HG02943 (cell line): Measurements from ENCODE around the gene AAR2.

Experiments
- ATAC-seq: cut with Tn5 transposase; IDR thresholded peaks from one replicate; pipeline ENCODE4 v1.9.1; 2021; ENCODE audit warnings: mild to moderate bottlenecking, low read depth, moderate library complexity; ENCODE audit not compliant: unreplicated experiment

The AAR2 gene, protein sequence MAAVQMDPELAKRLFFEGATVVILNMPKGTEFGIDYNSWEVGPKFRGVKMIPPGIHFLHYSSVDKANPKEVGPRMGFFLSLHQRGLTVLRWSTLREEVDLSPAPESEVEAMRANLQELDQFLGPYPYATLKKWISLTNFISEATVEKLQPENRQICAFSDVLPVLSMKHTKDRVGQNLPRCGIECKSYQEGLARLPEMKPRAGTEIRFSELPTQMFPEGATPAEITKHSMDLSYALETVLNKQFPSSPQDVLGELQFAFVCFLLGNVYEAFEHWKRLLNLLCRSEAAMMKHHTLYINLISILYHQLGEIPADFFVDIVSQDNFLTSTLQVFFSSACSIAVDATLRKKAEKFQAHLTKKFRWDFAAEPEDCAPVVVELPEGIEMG

DNA sequence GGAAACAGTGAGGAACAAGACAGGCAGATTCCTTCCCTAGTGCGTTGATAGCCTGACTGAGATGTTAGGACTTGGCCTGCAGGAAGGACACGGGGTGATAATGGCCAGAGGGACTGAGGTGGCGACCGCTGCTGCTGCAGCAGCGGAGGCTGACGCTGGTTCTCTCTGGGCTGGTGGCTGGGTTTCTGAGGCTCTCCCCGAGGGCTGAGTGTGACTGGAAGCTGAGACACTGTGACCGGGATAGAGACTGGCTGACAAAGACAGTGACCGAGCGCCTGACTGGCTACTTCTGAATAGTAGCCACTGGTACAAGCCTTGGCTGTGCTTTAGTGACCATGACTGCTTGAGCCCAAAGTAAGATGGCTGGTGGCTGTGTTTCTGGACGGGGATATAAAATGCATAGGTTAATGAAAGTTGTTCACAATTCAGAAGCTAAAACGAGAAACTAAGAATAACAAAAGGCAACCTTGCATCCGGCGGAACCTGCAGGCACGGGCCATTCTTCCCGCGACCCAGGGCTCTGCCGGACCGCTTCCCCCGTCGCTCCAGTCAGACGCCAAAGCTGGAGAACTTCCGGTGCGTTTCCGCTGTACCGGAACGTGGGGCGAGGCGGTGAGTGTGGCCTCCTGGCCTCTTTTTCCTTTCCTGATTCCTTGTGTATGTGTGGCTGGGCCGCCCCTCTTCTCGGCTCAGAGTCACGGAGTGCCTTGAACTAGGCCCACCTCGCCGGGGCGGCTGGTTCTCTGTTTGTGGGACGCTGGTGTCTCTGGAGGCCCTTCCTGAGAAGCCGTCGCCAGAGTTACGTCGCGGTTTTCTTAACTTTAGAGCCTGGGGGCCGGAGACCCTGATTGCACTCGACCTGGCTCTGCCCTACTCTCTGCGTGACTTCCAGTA, at the start of gene AAR2:
TSS of gene AAR2 (plus strand) at position 587 of the 894 bp plus-strand sequence. CDS start 3,391 bp downstream, outside the sequence.
- ATAC-seq: no peak

DNA sequence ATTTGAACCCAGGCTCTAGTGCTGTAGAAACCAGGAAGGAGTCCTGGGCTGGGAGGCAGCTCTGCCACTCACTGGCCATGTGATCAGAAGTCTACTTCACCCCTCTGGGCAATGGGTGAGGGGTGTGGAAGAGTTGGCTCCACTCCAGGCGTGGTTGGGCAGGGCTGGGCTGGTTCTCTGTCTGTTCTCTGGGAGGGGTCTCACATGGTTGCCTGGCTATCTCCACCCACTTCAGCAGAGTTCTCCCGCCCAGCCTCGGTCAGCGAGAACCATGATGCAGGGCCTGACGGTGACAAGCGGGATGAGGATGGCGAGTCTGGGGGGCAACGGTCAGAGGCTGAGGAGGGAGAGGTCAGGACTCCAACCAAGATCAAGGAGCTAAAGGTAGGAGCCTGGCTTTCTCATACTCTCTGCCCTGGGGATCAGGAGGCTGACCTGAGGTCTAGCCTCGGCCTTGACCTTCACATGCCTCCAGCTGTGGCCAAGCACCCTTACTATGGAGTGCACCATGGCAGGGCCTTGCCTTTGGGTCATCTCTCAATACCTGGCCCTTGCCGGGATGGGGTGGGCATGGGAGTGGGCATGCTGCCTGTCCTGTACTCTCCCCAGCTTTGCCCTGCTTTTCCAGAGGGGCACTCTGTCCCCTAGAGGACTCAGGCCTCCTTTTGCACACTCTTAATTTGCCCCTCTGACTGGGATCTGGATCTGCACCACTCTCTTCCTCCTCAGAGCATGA, 42.1 kb upstream of the AAR2 start:
- no peak for ATAC-seq

DNA sequence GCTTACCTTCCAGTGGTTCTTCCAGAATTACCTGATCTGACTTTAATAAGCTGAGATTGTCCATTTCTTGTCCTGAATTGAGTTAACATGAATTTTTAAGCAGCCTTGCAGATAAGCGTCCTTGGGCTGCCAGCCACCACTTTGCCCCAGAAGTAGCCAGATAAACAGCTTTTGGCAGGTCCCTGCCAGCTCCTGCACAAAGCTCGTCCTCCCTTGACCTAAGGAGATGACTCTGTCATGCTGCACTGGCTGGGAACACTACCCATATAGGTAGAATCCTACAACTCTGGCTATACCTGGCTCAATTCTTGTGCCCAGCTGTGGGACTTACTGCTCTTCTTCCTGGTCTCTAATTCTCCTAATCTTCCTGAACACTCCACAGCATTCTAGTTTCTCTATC, 39.6 kb upstream of the AAR2 start:
- ATAC-seq: no peak

DNA sequence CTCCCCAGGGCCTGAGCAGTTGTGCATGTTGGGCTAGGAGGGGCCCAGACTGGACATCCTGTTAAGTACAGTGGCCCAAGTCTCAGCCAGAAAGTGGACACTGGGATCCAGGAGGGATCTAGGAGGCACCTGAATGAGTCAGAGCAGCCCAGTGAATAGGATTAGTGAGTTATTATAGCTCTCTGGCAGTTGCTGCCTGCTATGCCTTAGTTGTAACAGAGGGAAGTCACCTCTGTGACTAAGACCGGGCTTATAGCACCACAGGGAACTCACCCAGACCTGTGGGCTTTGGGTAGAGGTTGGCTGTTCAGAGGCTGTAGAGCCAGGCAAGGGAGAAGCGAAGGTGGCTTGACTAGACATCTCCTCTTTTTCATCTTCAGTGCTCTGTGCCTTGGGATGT, 39.0 kb upstream of the AAR2 start:
- ATAC-seq: no peak

DNA sequence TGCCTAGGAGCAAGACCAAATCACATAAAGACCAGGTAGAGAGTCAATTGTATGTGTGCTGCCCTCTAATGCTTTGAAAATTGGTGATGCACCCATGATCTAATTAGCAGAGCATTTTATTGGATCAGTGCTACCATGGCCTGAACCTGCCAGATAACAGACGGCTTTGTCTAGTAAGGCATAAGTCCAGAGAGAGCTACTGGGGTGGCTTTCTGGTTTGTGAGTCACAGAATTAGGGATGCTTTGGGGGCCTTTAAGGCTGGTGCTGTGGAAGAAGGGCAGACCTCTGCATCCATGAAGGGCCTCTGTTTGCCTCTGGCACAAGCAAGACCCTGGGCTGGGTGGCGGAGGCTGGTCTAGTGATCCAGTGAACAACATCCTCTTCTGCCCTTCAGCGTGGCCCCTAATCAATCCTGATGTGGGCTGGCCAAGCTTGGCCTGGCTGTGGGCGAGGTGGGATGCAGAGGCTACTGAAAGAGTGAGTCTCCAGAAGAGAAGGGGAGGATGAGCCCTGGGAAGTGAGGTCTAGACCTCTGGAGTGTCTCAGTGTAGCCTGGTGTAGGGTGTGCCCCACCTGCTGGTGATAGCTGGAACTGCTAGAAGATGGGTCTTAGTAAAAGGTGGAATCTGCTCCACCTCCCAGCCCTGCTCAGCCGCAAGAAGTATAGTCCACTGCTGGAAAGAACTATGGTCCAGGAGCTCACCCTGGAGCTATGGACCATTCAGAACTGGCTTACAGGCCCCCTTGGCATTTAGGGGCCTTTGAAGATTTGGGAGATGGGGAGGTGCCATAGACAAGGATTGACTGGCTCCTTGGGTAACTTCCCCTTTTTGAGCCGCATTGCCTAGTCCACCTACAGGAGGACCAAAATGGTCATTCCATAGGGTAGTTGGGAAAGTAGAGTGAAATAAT, 36.7 kb upstream of the AAR2 start:
- no peak for ATAC-seq

DNA sequence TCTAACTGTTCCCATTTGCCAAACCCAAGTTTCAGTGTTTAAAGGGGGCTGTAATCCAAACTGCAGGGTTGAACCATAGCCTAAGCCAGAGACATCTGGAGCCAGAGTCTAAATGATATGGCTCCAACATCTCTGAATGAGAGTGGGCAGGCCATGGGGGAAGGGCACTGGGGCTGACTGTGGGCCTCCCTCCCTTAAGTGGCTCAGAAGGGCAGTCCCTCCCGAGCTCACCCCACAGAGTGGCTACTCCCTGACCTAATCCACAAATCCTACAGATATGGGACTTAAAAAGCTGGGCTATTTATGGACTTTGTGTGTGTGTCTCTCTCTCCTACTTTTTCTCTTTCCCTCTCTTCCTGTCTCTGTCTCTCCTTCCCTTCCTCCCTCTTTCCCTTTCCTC, 35.8 kb upstream of the AAR2 start:
- no peak for ATAC-seq

DNA sequence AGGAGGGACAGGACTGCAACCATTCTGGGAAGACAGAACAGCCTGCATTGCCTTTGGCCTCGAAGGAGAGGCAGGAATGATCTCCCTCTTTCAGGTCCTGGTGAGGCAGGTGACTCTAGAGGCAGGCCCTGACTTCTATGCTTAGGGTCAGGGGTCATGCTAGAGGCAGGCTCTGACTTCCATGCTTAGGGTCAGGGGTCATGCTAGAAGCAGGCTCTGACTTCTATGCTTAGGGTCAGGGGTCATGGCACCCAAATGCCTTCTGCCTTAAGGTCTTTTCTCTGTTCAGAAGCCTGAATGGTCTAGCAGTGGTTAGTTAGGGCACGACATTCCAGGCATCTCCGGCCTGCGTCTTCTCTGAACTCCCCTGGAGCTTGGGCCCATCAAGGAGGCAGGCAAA, 35.1 kb upstream of the AAR2 start:
- ATAC-seq: no peak

DNA sequence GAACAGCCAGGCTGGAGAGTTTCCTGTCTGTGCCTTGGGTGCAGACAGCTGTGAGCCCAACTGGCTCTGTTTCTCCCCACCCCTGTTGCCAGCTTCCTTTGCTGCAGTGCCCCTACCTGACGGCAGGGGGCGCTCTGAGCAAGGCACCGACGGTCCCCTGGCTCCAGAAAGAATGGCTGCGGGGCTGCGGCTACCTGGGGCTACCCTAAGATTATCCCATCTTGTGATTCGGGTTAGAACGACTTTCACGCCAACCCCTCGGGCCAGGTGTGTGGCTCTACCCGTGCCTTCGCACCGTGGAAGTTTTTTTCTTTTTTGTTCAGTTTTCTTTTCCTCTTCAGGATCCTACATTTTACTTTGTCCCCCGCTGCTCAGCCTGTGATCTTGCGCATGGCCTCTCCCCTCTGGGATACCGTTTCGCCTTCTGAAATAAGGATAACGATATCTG, 33.4 kb upstream of the AAR2 start:
- no peak for ATAC-seq

DNA sequence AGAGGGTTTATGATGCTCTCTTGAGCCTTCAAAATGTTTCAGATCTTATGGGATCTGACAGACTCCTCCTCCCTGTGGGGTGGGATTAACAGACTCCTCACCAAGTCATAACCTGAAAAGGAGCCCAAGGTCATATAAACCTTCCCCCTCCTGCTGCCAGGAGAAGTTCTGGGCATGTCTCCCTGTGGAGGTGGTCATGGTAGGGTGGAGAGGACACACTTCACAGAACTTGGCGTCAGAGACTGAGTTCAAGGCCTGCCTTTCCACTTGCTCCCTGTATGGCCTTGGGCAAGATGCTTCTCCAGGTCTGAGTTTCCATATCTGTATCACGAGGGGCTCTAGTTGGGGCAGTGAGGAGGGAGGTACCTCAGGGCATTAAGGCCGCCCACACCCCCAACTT, 32.4 kb upstream of the AAR2 start:
- ATAC-seq: no peak

DNA sequence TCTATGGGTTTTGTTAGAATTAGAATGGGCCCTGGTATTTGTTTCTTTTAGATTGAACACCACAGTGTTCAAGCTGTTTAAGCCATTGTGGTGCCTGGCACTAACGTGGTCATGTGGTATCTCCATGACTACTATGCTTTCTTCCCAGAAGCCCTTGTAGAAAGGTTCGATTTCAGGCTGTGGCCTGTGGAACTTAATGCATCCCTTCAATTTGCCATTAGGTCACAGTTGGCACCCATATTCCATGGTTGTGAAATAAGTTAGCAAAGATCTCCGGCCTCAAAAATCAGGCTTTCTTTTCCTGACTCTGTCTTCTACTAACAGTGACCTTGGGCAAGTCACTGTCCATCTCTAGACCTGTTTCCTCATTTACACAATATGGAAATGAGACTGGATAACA, 31.3 kb upstream of the AAR2 start:
- no peak for ATAC-seq

DNA sequence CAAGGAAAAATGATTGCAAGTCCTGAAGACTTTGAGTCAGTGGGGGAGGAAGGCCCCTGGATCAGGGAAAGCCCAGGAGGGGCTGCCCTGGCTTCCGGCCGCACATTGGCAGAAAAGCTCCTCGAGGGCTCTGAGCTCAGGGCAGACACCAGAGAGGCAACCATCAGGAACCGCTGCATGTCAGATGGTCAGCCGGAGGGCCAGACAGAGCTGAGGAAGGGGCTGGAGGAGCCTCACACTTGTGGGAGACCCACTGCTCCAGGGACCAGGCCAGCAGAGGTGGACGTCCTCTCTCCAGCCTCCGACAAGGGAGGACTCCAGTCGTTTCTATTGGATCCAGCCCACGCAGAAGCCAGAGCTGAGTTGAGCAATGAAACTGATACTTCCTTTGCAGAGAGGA, 30.2 kb upstream of the AAR2 start:
- no peak for ATAC-seq

DNA sequence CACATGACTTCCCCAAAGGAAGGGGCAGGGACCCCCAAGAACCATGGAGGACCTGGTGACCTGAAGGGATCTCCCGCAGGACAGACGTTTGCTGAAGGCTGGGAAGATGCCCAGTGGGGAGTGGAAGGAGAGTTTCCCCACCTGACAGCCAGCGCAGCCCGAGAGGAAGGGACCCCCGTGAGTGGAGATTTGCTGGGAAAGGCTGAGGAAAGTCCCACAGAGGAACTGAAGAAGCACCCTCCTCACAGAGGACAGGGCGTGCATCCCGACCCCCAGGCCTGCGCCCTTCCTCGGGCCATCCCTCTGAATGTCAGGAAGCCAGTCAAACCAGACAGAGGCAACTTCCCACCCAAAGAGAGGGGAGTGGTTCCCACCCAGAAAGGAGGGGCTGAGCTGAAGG, 29.6 kb upstream of the AAR2 start:
- no peak for ATAC-seq

DNA sequence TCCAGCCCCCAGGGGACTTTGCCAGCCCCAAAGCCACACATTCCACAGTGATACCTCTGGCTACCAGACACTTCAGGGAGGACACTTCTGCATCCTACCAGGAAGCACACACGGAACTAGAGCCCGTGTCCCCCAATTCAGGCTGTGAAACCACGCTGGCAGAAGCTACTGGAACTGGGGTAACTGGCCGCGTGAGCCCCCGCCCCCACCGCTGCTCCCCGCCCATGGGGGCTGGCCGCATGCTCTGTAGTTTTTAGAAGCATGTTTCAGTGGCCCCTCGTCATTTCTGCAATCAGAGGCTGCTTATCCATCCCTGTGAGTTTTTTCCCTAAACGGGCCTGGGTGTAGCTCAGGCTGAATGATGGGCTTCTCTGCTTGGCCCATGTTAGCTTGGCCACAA, 28.7 kb upstream of the AAR2 start:
- no peak for ATAC-seq

DNA sequence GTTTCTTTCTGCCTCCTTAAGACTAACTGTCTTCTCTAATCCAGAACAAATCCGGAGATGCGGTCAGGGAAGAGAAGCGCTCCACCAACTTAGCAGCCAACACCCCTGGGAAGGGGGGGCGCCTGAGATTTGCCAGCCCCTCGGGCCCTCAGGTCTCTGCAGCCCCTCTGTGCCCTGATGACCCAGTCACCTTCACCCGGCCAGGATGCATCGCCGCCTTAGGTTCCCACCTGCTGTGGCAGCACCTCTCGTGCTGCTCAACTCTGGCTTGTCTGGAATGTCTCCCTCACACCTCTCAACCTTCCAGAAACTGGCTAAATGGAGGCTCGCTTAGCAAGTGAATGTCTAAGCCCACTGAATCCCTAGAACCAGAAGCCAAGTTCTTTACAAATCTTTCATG, 28.0 kb upstream of the AAR2 start:
- ATAC-seq: no peak

DNA sequence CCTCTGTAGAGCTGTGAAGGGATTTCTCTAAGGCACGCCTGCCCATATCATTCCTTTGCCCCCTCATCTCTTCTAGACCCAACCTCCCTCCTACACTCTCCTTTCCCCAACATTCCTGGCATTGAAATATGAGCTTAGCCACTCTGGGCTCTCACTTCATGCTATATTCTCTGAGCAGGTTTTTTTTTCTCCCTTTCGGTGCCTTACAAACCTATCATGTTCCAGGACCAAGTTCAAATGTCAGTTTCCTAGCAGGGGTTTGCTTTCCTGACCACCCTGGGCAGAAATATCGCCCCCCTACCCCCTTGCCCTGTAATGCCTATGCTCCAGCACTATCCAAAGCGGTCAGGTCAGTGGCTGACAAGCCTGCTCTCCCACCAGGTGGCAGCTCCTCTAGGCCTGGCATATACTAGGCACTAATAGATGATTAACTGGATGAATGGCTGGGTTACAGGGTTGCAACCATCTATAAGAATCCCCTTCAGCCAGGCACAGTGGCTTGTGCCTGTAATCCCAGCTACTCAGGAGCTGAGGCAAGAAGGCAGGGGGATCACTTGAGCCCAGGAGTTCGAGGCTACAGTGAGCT, 25.7 kb upstream of the AAR2 start:
- ATAC-seq: no peak

DNA sequence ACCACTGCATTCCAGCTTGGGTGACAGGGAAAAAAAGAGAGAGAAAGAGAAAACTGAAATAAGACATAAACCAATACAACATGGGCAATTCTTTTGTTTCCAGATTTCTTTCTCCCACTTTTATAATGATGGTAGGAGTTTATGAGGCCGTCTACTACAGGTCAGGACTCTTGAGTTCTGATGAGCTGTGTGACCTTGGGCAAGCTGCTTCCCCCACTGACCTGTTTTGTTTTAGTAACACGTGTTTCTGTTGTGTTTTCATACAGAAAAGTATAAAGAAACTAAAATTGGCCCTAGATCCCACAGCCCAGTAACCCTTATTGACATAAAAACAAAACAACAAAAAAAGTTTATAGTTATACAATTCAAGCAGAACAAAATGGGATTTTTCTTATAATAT, 22.9 kb upstream of the AAR2 start:
- no peak for ATAC-seq

DNA sequence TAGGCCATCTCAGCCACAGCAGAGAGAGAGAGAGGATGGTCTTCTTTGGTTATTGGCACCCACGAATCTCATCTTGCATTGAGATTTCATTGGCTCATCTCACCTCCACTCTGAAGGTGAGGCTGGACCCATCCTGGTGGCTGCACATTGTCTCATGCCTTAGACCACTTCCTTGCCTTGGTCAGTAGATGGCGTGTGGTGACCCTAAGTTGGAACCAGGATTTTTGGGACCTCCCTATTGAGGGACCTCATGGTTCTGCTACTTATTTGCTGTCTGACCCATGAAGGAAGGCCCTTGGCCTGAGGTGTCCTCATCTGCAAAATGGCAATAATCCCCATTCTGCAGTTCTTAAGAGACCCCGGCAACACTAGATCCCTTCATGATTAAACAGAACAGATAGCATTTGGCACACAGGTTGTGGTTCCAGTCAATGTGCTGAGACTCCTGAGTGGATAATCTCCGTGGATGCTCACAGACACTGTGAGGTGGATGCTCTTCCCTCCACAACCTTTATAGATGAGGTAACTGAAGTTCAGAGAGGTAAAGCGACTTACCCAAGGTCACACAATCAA, 21.5 kb upstream of the AAR2 start:
- no peak for ATAC-seq

DNA sequence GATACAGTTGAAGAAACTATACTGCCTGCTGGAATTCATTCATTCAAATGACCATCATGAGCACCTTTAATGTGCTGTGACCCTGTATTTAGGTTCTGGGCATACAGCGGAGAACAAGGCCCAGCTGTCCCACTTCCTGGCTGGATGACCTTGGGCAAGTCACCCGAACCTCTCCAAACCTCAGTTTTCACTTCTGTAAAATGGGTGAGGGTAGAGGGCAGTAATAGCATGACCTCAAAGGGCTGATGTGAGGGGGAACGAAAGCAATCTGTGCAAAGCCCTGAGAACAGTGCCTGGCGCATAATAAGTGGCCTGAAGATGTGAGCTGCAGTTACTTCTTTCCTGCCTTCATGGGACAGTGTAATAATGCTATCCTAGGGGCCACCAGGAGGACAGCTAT, 20.5 kb upstream of the AAR2 start:
- ATAC-seq: no peak

DNA sequence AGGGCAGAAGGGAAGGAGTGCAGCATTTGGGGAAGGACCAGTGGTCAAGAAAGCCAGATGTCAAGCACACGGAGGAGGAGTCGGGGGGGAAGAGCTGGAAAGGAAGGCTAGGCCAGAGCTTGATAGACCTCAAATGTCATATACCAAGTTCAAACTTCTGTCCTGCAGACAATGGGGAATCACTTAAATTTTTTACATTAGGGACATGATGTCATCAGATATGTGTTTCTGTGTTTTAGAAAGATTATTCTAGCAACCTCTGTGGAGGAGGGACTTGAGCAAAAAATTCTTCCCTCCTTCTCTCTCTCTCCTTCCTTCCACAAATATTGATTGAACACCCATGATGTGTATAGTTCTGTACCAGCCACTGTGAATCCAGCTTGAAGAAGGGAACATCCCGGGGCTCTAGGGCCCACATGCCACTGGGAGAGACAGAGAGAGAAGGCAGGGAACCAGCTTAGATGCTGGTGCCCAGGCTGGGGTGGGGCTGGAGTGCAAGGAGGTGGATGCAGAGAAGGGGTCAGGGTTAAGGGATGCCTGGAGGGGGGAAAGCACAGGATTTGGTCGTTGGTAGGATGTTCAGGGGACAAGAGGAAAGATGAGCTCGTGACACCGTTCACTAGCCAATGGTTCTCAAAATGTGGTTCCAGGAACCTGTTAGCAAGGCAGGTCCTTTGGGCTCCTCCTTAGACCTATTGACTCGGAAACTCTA, 19.8 kb upstream of the AAR2 start:
- no peak for ATAC-seq
